GM19467 (cell line): ENCODE measurements around the gene ELMO2.
"Not testable (repeated sequence)": the region's sequence is repeated elsewhere in the genome, so short reads cannot be mapped to it uniquely, and the experiment has no call there.

Experiments used
- ATAC-seq: cut with Tn5 transposase; IDR thresholded peaks from one replicate; pipeline ENCODE4 v1.9.1; 2021; ENCODE audit warnings: mild to moderate bottlenecking, moderate library complexity; ENCODE audit not compliant: unreplicated experiment

The ELMO2 gene

GRCh38 chr20:46406986-46407670 is 713 bp upstream of the ELMO2 start:
- peak; percentile 34 for ATAC-seq

GRCh38 chr20:46402331-46402811 is 4.0 kb downstream of the ELMO2 start:
- no peak for ATAC-seq

GRCh38 chr20:46401478-46401860 is 4.9 kb downstream of the ELMO2 start:
- ATAC-seq: no peak

- ATAC-seq: no peak
Measured at GRCh38 chr20:46400828-46401477, 5.5 kb downstream of the ELMO2 start.

GRCh38 chr20:46400253-46400652 is 6.2 kb downstream of the ELMO2 start:
- no peak for ATAC-seq

- ATAC-seq: no peak
Measured at GRCh38 chr20:46399401-46399800, 7.0 kb downstream of the ELMO2 start.

- no peak for ATAC-seq
Measured at GRCh38 chr20:46398963-46399362, 7.5 kb downstream of the ELMO2 start.

- no peak for ATAC-seq
Measured at GRCh38 chr20:46396052-46396740, 10.2 kb downstream of the ELMO2 start.

- ATAC-seq: no peak
Measured at GRCh38 chr20:46394872-46395760, 11.3 kb downstream of the ELMO2 start.

GRCh38 chr20:46393967-46394366 is 12.4 kb downstream of the ELMO2 start:
- ATAC-seq: no peak

GRCh38 chr20:46388937-46389336 is 17.5 kb downstream of the ELMO2 start:
- no peak for ATAC-seq

- no peak for ATAC-seq
Measured at GRCh38 chr20:46388201-46388836, 18.1 kb downstream of the ELMO2 start.

GRCh38 chr20:46387054-46387453 is 19.4 kb downstream of the ELMO2 start:
- not testable (repeated sequence) for ATAC-seq

- ATAC-seq: no peak
Measured at GRCh38 chr20:46378412-46379009, 27.9 kb downstream of the ELMO2 start.

GRCh38 chr20:46377518-46377917 is 28.9 kb downstream of the ELMO2 start:
- no peak for ATAC-seq

GRCh38 chr20:46376196-46376785 is 30.1 kb downstream of the ELMO2 start:
- no peak for ATAC-seq

- ATAC-seq: no peak
Measured at GRCh38 chr20:46375771-46376170, 30.6 kb downstream of the ELMO2 start.

- ATAC-seq: no peak
Measured at GRCh38 chr20:46374383-46374782, 32.0 kb downstream of the ELMO2 start.

- ATAC-seq: no peak
Measured at GRCh38 chr20:46371656-46372055, 34.8 kb downstream of the ELMO2 start.

GRCh38 chr20:46368902-46369268 is 37.5 kb downstream of the ELMO2 start:
- ATAC-seq: no peak
